Osteoblast (primary cell): ENCODE results near the gene LUC7L3. TPM values are rescaled to one million over a fixed set of nuclear protein-coding genes. Genes with fewer than 3 reads are reported as not detected.

Experiments
- DNase-seq: peaks from one replicate; pipeline ENCODE4 v3.0.0; 2011; ENCODE audit warnings: low spot score, mixed read lengths; ENCODE audit not compliant: insufficient read length; ENCODE audit errors: missing footprints
- H2AFZ ChIP-seq: 2 replicates; pipeline ENCODE4 v1.6.0; 2011; ENCODE audit warnings: mild to moderate bottlenecking, low read length
- H3K27ac ChIP-seq: 2 replicates; pipeline ENCODE4 v1.5.1; 2011; ENCODE audit warnings: mild to moderate bottlenecking, low read depth, low read length, moderate library complexity
- H3K27me3 ChIP-seq: 2 replicates; pipeline ENCODE4 v1.6.0; 2012; ENCODE audit warnings: mild to moderate bottlenecking, control low read depth, inconsistent platforms, low read length, moderate library complexity; ENCODE audit not compliant: insufficient read depth
- H3K36me3 ChIP-seq: 2 replicates; pipeline ENCODE4 v1.5.1; 2011; ENCODE audit warnings: mild to moderate bottlenecking, low read length, control low read depth, moderate library complexity; ENCODE audit not compliant: insufficient read depth
- H3K4me1 ChIP-seq: 2 replicates; pipeline ENCODE4 v1.5.1; 2011; ENCODE audit warnings: mild to moderate bottlenecking, low read length, control low read depth, moderate library complexity; ENCODE audit not compliant: insufficient read depth
- H3K4me2 ChIP-seq: 2 replicates; pipeline ENCODE4 v1.6.0; 2011; ENCODE audit warnings: mild to moderate bottlenecking, low read length; ENCODE audit not compliant: insufficient read depth
- H3K4me3 ChIP-seq: fragments of 200-600 bp; sonication (generic); 3 replicates; pipeline ENCODE4 v1.5.1; 2012; ENCODE audit warnings: mild to moderate bottlenecking, low read length, inconsistent platforms; ENCODE audit not compliant: insufficient read depth
- H3K79me2 ChIP-seq: 2 replicates; pipeline ENCODE4 v1.6.0; 2012; ENCODE audit warnings: mild to moderate bottlenecking, low read length, control low read depth, inconsistent platforms; ENCODE audit not compliant: insufficient read depth
- H3K9me3 ChIP-seq: 2 replicates; pipeline ENCODE4 v1.5.1; 2011; ENCODE audit warnings: low read depth, low read length, control low read depth
- H4K20me1 ChIP-seq: 2 replicates; pipeline ENCODE4 v1.6.0; 2012; ENCODE audit warnings: mild to moderate bottlenecking, low read length, control low read depth; ENCODE audit not compliant: insufficient read depth
- total RNA-seq: library from RNA; depleted of rRNA; stranded (reverse); fragments of >200 nt; gene quantifications from 2 replicates; pipeline ENCODE4 v1.2.3, GENCODE V29; 2012
- TF ChIP-seq, protein P1 (sequence below): IDR thresholded peaks from 2 replicates; pipeline ENCODE4 v1.5.1; 2011; ENCODE audit warnings: mild to moderate bottlenecking, low read depth, low read length, moderate library complexity; ENCODE audit errors: extremely low read depth

The LUC7L3 gene, protein sequence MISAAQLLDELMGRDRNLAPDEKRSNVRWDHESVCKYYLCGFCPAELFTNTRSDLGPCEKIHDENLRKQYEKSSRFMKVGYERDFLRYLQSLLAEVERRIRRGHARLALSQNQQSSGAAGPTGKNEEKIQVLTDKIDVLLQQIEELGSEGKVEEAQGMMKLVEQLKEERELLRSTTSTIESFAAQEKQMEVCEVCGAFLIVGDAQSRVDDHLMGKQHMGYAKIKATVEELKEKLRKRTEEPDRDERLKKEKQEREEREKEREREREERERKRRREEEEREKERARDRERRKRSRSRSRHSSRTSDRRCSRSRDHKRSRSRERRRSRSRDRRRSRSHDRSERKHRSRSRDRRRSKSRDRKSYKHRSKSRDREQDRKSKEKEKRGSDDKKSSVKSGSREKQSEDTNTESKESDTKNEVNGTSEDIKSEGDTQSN
- total RNA-seq, result 25.6 and 34.7 TPM in 2 replicates

DNA sequence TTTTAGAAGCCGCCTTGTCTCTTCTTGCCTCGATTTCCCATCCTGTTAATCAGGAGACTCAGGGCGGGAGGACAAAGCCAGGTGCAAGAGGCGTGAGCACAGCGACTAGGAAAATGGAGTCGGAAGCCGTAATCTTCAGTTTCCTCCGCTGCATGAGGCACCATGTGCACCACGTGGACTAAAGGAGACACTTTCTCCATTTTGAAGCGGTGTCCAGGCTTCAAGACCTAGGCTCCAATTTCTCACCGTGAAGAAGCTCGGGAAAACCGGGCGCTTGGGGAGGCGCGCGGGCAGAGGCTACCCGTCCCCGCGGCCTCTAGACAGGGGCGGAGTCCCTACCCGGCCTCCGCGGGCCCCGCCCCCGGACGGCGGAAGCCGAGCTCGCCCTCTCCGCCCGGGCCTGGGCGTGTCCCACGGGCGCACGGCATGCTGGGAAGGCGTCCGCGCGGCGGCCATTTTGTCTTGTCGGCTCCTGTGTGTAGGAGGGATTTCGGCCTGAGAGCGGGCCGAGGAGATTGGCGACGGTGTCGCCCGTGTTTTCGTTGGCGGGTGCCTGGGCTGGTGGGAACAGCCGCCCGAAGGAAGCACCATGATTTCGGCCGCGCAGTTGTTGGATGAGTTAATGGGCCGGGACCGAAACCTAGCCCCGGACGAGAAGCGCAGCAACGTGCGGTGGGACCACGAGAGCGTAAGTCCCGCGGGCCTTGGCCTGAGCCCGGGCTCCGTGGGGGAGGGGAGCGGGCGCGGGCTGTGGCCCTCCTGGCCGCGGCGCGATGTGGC, at the start of gene LUC7L3:
TSS of gene LUC7L3 (plus strand) at position 460 of the 780 bp plus-strand sequence. CDS start at position 590, 130 bp downstream.
- H3K4me2 ChIP-seq, result peak within 1 kb of the TSS; percentile 92
- peaks cover 45% of the 10 kb centered on the region for H4K20me1 ChIP-seq
- no peaks in the 10 kb centered on the region for H3K9me3 ChIP-seq
- no peaks in the 10 kb centered on the region for H3K27me3 ChIP-seq
- peaks cover 35% of the 10 kb centered on the region for H3K4me1 ChIP-seq
- peak within 1 kb of the TSS; percentile 95 for H3K27ac ChIP-seq
- peak within 1 kb of the TSS; percentile 80 for H3K4me3 ChIP-seq
- TF ChIP-seq, protein P1, sequence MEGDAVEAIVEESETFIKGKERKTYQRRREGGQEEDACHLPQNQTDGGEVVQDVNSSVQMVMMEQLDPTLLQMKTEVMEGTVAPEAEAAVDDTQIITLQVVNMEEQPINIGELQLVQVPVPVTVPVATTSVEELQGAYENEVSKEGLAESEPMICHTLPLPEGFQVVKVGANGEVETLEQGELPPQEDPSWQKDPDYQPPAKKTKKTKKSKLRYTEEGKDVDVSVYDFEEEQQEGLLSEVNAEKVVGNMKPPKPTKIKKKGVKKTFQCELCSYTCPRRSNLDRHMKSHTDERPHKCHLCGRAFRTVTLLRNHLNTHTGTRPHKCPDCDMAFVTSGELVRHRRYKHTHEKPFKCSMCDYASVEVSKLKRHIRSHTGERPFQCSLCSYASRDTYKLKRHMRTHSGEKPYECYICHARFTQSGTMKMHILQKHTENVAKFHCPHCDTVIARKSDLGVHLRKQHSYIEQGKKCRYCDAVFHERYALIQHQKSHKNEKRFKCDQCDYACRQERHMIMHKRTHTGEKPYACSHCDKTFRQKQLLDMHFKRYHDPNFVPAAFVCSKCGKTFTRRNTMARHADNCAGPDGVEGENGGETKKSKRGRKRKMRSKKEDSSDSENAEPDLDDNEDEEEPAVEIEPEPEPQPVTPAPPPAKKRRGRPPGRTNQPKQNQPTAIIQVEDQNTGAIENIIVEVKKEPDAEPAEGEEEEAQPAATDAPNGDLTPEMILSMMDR, result no peak
- DNase-seq, result peak; percentile 99
- peaks cover 50% of the 10 kb centered on the region for H3K79me2 ChIP-seq
- H3K36me3 ChIP-seq, result no peaks in the 10 kb centered on the region
- H2AFZ ChIP-seq, result peak within 1 kb of the TSS; percentile 98

DNA sequence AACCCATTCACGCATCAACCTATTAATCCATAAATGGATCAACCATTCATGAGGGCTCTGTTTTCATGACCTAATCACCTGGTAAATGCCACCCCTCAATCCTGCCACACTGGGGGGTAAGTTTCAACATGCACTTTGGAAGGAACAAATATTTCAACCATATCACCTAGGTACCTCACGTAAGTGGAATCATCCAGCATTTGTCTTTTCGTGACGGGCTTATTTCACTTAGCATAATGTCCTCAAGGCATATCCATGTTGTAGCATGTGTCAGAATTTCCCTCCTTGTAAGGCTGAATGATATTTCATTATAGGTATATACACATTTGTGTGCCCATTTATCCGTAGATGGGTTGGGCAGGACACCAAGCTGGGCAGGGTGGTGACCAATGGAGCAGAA, 47.3 kb upstream of the LUC7L3 start:
- Histone ChIP-seq H2AFZ (no peak overlapping the region), H3K27me3 (no peaks in the 10 kb centered on the region), H3K27ac (no peak overlapping the region), H3K79me2 (no peaks in the 10 kb centered on the region), H3K4me3 (no peak overlapping the region), H3K4me2 (no peak overlapping the region), H3K4me1 (peaks cover 23% of the 10 kb centered on the region), H3K36me3 (no peaks in the 10 kb centered on the region), H3K9me3 (no peaks in the 10 kb centered on the region), H4K20me1 (no peaks in the 10 kb centered on the region)
- TF ChIP-seq, protein P1, result no peak
- no peak for DNase-seq

DNA sequence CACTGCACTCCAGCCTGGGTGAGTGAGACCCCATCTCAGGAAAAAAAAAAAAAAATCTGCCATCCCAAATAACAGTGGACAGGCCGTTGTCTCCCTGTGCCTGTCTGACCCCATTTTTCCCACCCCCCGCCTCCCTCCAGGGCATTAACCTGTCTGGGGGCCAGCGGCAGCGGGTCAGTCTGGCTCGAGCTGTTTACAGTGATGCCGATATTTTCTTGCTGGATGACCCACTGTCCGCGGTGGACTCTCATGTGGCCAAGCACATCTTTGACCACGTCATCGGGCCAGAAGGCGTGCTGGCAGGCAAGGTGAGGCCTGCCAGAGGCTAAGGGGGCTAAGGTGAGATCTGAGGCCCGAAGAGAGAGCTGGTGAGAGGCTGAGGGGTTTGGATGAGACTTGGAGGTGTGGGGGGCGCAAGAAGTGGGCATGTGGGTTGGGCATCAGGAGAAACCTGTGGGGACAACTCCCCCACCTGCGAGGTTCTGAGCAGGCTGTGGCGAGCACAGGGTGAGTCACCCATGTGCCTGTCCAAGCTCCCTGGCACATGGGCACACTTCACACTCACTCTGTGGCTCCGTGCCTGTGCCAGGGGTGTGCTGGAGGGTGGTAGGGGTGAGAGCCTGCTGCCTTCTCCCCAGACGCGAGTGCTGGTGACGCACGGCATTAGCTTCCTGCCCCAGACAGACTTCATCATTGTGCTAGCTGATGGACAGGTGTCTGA, 46.4 kb upstream of the LUC7L3 start:
- no peak overlapping the region for H3K4me2 ChIP-seq
- H2AFZ ChIP-seq, result no peak overlapping the region
- no peak overlapping the region for H3K27ac ChIP-seq
- DNase-seq, result no peak
- H3K4me3 ChIP-seq, result no peak overlapping the region
- H3K4me1 ChIP-seq, result peaks cover 19% of the 10 kb centered on the region
- no peaks in the 10 kb centered on the region for H4K20me1 ChIP-seq
- H3K9me3 ChIP-seq, result no peaks in the 10 kb centered on the region
- H3K36me3 ChIP-seq, result peaks cover under 1% of the 10 kb centered on the region
- TF ChIP-seq, protein P1, result no peak
- no peaks in the 10 kb centered on the region for H3K27me3 ChIP-seq
- no peaks in the 10 kb centered on the region for H3K79me2 ChIP-seq
